H9 (cell line): ENCODE measurements around the gene ZBTB12. TPM values are rescaled to one million over a fixed set of nuclear protein-coding genes. Genes with fewer than 3 reads are reported as not detected.

ENCODE experiments used
- DNase-seq: peaks from one replicate; pipeline ENCODE4 v3.0.0-alpha.2; 2017
- H2AFZ ChIP-seq: one replicate; pipeline ENCODE4 v1.6.1; 2013; ENCODE audit warnings: mild to moderate bottlenecking, low read length, control low read depth, moderate library complexity
- H2AK5ac ChIP-seq: 2 replicates; pipeline ENCODE4 v1.6.1; 2013; ENCODE audit warnings: low read length, control low read depth, mixed read lengths; ENCODE audit not compliant: insufficient read length
- H2BK120ac ChIP-seq: one replicate; pipeline ENCODE4 v1.6.1; 2013; ENCODE audit warnings: low read depth, mild to moderate bottlenecking, low read length, control low read depth, inconsistent platforms; ENCODE audit not compliant: poor library complexity, severe bottlenecking
- H2BK12ac ChIP-seq: 2 replicates; pipeline ENCODE4 v1.6.1; 2013; ENCODE audit warnings: low read length, control low read depth, mixed read lengths, low read depth; ENCODE audit not compliant: insufficient read length
- H2BK15ac ChIP-seq: 2 replicates; pipeline ENCODE4 v1.6.1; 2013; ENCODE audit warnings: low read depth, low read length, control low read depth
- H2BK20ac ChIP-seq: one replicate; pipeline ENCODE4 v1.6.1; 2013; ENCODE audit warnings: low read depth, mild to moderate bottlenecking, low read length, control low read depth, inconsistent platforms; ENCODE audit not compliant: poor library complexity, severe bottlenecking
- H2BK5ac ChIP-seq: 2 replicates; pipeline ENCODE4 v1.6.1; 2013; ENCODE audit warnings: low read length, control low read depth, mixed read lengths; ENCODE audit not compliant: insufficient read length
- H3K14ac ChIP-seq: 2 replicates; pipeline ENCODE4 v1.6.1; 2013; ENCODE audit warnings: low read length, control low read depth; ENCODE audit not compliant: insufficient read depth
- H3K18ac ChIP-seq: 2 replicates; pipeline ENCODE4 v1.6.1; 2013; ENCODE audit warnings: low read depth, mild to moderate bottlenecking, mixed read lengths, low read length, control low read depth; ENCODE audit not compliant: insufficient read length
- H3K23ac ChIP-seq: 2 replicates; pipeline ENCODE4 v1.6.1; 2013; ENCODE audit warnings: low read length, control low read depth, mixed read lengths, low read depth; ENCODE audit not compliant: insufficient read length
- H3K23me2 ChIP-seq: 2 replicates; pipeline ENCODE4 v1.6.1; 2013; ENCODE audit warnings: low read depth, mild to moderate bottlenecking, mixed read lengths, low read length, control low read depth; ENCODE audit not compliant: insufficient read length, poor library complexity, severe bottlenecking
- H3K27ac ChIP-seq: 2 replicates; pipeline ENCODE4 v1.5.1; 2013; ENCODE audit warnings: low read length, control low read depth, mixed read lengths, low read depth; ENCODE audit not compliant: insufficient read length
- H3K27me3 ChIP-seq: 2 replicates; pipeline ENCODE4 v1.6.1; 2013; ENCODE audit warnings: low read length, control low read depth, inconsistent platforms; ENCODE audit not compliant: insufficient read depth
- H3K4ac ChIP-seq: 2 replicates; pipeline ENCODE4 v1.6.1; 2013; ENCODE audit warnings: low read depth, mild to moderate bottlenecking, control low read depth, inconsistent platforms, low read length, moderate library complexity
- H3K4me1 ChIP-seq: 2 replicates; pipeline ENCODE4 v1.6.1; 2013; ENCODE audit warnings: low read length, control low read depth, inconsistent platforms; ENCODE audit not compliant: insufficient read depth
- H3K4me2 ChIP-seq: 2 replicates; pipeline ENCODE4 v1.6.1; 2013; ENCODE audit warnings: low read length, control low read depth, mixed read lengths; ENCODE audit not compliant: insufficient read length, insufficient read depth
- H3K56ac ChIP-seq: 2 replicates; pipeline ENCODE4 v1.6.1; 2013; ENCODE audit warnings: low read depth, mild to moderate bottlenecking, mixed read lengths, low read length, control low read depth; ENCODE audit not compliant: insufficient read length
- H3K79me1 ChIP-seq: 2 replicates; pipeline ENCODE4 v1.6.1; 2013; ENCODE audit warnings: low read depth, mild to moderate bottlenecking, moderate library complexity, low read length, control low read depth, inconsistent platforms; ENCODE audit not compliant: insufficient read depth, poor library complexity, severe bottlenecking
- H3K79me2 ChIP-seq: 2 replicates; pipeline ENCODE4 v1.6.1; 2013; ENCODE audit warnings: low read length, control low read depth, inconsistent platforms; ENCODE audit not compliant: insufficient read depth
- H3K9ac ChIP-seq: 2 replicates; pipeline ENCODE4 v1.6.1; 2013; ENCODE audit warnings: low read length, control low read depth, mixed read lengths; ENCODE audit not compliant: insufficient read length; ENCODE audit errors: extremely low read depth
- H3K9me3 ChIP-seq: one replicate; pipeline ENCODE4 v1.6.1; 2013; ENCODE audit warnings: low read depth, low read length, inconsistent platforms; ENCODE audit not compliant: control insufficient read depth
- H3T11ph ChIP-seq: one replicate; pipeline ENCODE4 v1.6.1; 2013; ENCODE audit warnings: mild to moderate bottlenecking, low read length, control low read depth, inconsistent platforms
- H4K20me1 ChIP-seq: one replicate; pipeline ENCODE4 v1.6.1; 2013; ENCODE audit not compliant: control insufficient read depth, insufficient read length, insufficient read depth
- H4K5ac ChIP-seq: 2 replicates; pipeline ENCODE4 v1.6.1; 2013; ENCODE audit warnings: low read depth, mild to moderate bottlenecking, mixed read lengths, low read length, control low read depth; ENCODE audit not compliant: insufficient read length
- H4K8ac ChIP-seq: replicated peaks from 2 replicates; pipeline ENCODE4 v1.6.1; 2013; ENCODE audit warnings: low read length, control low read depth, mixed read lengths, low read depth; ENCODE audit not compliant: insufficient read length
- H4K91ac ChIP-seq: 2 replicates; pipeline ENCODE4 v1.6.1; 2013; ENCODE audit warnings: low read depth, mild to moderate bottlenecking, moderate library complexity, mixed read lengths, low read length, control low read depth; ENCODE audit not compliant: insufficient read length
- H3K27ac Mint-ChIP-seq, 3 experiments: 2 replicates in 2 of 3; 3 replicates in 1 of 3; pipeline ENCODE4 v1.8.0; 2020 to 2021; ENCODE audit warnings: mixed read lengths in 3 of 3, mild to moderate bottlenecking in 1 of 3, moderate library complexity in 1 of 3
- H3K27me3 Mint-ChIP-seq: 2 replicates; pipeline ENCODE4 v1.8.0; 2021; ENCODE audit warnings: low read depth, mild to moderate bottlenecking, moderate library complexity, mixed read lengths
- H3K36me3 Mint-ChIP-seq, 3 experiments: 2 replicates in 2 of 3; 3 replicates in 1 of 3; pipeline ENCODE4 v1.8.0; 2020 to 2021; ENCODE audit warnings: low read depth in 3 of 3, mixed read lengths in 3 of 3; ENCODE audit not compliant: insufficient read depth in 1 of 3
- H3K4me1 Mint-ChIP-seq, 2 experiments: 2 replicates each; pipeline ENCODE4 v1.8.0; 2020; ENCODE audit warnings: mixed read lengths in 2 of 2
- H3K4me3 Mint-ChIP-seq, 2 experiments: 2 replicates in 1 of 2; 3 replicates in 1 of 2; pipeline ENCODE4 v1.8.0; 2020 to 2021; ENCODE audit warnings: mild to moderate bottlenecking in 2 of 2, mixed read lengths in 2 of 2, moderate library complexity in 1 of 2
- H3K9me3 Mint-ChIP-seq, 2 experiments: 2 replicates in 1 of 2; 3 replicates in 1 of 2; pipeline ENCODE4 v1.8.0; 2020; ENCODE audit warnings: mild to moderate bottlenecking in 2 of 2, mixed read lengths in 2 of 2, moderate library complexity in 1 of 2
- WGBS: extraction: QIAGEN DNeasy Blood & Tissue Kit; methylation state at CpG from one replicate; pipeline ENCODE4 v1.1.7; 2013; ENCODE audit warnings: missing lambda C conversion rate, low lambda C conversion rate, mixed read lengths; ENCODE audit not compliant: insufficient read length; ENCODE audit errors: extremely low coverage; 5-methylcytosine and 5-hydroxymethylcytosine counted together
- total RNA-seq: library from RNA; stranded (reverse); gene quantifications from 2 replicates; pipeline ENCODE4 v1.2.1, GENCODE V29; 2021
- TF ChIP-seq, protein P1 (sequence below): fragments of 200-600 bp; sonication (generic); conservative IDR thresholded peaks from 3 replicates; pipeline ENCODE4 v1.8.0; 2021; ENCODE audit warnings: antibody characterized with exemption, mild to moderate bottlenecking

Gene ZBTB12
- total RNA-seq, 1 experiment from 2014 or later: 31.0 TPM

DNA sequence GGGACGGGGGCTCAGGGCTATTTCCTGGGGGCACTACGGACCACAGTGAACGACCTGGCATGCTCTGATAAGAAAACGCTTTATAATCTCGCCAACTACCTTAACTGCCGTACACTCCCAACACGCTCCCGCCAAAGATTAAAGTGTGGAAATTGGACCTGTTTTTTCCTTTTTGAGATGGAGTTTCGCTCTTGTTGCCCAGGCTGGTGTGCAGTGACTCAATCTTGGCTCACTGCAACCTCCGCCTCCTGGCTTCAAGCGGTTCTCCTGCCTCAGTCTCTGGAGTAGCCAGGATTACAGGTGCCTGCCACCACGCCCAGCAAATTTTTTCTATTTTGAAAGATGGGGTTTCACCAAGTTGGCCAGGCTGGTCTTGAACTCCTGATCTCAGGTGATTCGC is 22.7 kb downstream of the ZBTB12 start:
- WGBS: no CpG with 5 or more reads among the region's 13 CpGs
- Histone ChIP-seq H3K9ac (no peak overlapping the region), H3K18ac (no peak overlapping the region), H2BK12ac (no peak overlapping the region), H3K27me3 (no peaks in the 10 kb centered on the region), H4K5ac (no peak overlapping the region), H3K27ac (no peak overlapping the region), H4K20me1 (no peaks in the 10 kb centered on the region), H3K23ac (no peak overlapping the region), H3K4me1 (no peaks in the 10 kb centered on the region), H2AFZ (no peak overlapping the region), H2BK5ac (no peak overlapping the region), H4K8ac (no peak overlapping the region), H3K14ac (no peak overlapping the region), H3K79me1 (no peaks in the 10 kb centered on the region), H3K9me3 (no peaks in the 10 kb centered on the region), H3K4ac (no peak overlapping the region), H4K91ac (no peak overlapping the region), H3T11ph (no peak overlapping the region), H2AK5ac (no peak overlapping the region), H2BK15ac (no peak overlapping the region), H3K56ac (no peak overlapping the region), H3K79me2 (no peaks in the 10 kb centered on the region), H2BK120ac (no peak overlapping the region), H2BK20ac (no peak overlapping the region), H3K23me2 (no peaks in the 10 kb centered on the region), H3K4me2 (no peak overlapping the region)
- DNase-seq: no peak
- TF ChIP-seq, protein P1, sequence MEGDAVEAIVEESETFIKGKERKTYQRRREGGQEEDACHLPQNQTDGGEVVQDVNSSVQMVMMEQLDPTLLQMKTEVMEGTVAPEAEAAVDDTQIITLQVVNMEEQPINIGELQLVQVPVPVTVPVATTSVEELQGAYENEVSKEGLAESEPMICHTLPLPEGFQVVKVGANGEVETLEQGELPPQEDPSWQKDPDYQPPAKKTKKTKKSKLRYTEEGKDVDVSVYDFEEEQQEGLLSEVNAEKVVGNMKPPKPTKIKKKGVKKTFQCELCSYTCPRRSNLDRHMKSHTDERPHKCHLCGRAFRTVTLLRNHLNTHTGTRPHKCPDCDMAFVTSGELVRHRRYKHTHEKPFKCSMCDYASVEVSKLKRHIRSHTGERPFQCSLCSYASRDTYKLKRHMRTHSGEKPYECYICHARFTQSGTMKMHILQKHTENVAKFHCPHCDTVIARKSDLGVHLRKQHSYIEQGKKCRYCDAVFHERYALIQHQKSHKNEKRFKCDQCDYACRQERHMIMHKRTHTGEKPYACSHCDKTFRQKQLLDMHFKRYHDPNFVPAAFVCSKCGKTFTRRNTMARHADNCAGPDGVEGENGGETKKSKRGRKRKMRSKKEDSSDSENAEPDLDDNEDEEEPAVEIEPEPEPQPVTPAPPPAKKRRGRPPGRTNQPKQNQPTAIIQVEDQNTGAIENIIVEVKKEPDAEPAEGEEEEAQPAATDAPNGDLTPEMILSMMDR: no peak
- H3K27me3 Mint-ChIP-seq: no peaks in the 10 kb centered on the region; the same call in 1 of the 2 replicates
- H3K27ac Mint-ChIP-seq: peak overlapping the region in 2 of 3 experiments; percentile 61 to 68; a peak in 4 of 7 replicates
- H3K4me1 Mint-ChIP-seq: peaks cover 3 to 27% of the 10 kb centered on the region in 2 experiments
- peaks cover 34 to 46% (median 45%) of the 10 kb centered on the region in 3 experiments; a peak in 6 of 7 replicates for H3K36me3 Mint-ChIP-seq
- H3K4me3 Mint-ChIP-seq: peak overlapping the region in 1 of 2 experiments; percentile 46; a peak in 2 of 5 replicates
- H3K9me3 Mint-ChIP-seq: no peaks in the 10 kb centered on the region
